Fibroblast of pulmonary artery (primary cell): ENCODE measurements around the gene ACP4.

Experiments used
- DNase-seq: peaks from one replicate; pipeline ENCODE4 v3.0.0-alpha.2; 2010; ENCODE audit warnings: low read depth
- H3K4me3 ChIP-seq: replicated peaks from 2 replicates; pipeline ENCODE4 v1.5.1; 2011; ENCODE audit warnings: low read depth, mild to moderate bottlenecking, control low read depth, low read length, moderate library complexity
- TF ChIP-seq, protein P1 (sequence below): IDR thresholded peaks from 2 replicates; pipeline ENCODE4 v1.5.1; 2011; ENCODE audit warnings: mild to moderate bottlenecking, control low read depth, low read length, inconsistent platforms; ENCODE audit errors: missing control alignments

The ACP4 gene

DNA sequence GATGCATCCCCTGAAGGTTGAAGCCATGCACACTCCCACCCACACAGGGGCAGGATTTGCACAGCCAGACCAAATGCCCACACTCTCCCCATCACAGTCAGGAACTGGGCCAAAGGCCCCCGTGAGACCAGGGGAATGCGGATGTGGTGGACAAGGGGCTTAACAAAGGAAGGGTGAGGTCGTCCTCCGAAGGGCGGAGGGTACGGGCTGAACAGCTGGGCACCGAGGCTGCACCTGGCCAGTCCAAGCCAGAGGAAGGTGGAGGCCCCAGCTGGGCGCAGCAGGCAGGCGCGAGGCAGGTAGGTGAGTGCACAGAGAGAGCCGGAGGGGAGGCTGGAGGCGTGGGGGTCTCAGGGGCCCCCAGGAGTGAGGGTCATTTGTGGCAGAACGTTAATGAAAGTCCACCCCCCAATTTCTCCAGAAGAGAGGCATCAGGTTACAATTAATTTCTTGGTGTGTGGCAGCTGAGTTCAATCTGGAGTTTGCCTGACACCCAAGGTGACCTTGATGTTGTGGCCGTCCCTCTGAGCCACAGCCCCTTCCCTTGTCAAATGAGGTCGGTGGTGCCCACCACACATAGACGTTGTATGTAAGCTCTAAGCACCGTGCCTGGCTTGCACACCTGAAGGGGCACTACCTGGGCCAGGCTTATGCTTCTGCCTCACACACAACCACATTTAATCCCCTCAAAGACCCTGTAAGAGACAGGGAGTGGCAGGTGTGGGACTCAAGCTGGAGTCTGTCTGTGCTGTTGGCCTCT is 40.2 kb downstream of the ACP4 start:
- TF ChIP-seq, protein P1, sequence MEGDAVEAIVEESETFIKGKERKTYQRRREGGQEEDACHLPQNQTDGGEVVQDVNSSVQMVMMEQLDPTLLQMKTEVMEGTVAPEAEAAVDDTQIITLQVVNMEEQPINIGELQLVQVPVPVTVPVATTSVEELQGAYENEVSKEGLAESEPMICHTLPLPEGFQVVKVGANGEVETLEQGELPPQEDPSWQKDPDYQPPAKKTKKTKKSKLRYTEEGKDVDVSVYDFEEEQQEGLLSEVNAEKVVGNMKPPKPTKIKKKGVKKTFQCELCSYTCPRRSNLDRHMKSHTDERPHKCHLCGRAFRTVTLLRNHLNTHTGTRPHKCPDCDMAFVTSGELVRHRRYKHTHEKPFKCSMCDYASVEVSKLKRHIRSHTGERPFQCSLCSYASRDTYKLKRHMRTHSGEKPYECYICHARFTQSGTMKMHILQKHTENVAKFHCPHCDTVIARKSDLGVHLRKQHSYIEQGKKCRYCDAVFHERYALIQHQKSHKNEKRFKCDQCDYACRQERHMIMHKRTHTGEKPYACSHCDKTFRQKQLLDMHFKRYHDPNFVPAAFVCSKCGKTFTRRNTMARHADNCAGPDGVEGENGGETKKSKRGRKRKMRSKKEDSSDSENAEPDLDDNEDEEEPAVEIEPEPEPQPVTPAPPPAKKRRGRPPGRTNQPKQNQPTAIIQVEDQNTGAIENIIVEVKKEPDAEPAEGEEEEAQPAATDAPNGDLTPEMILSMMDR, result no peak
- no peak overlapping the region for H3K4me3 ChIP-seq
- DNase-seq, result no peak

- H3K4me3 ChIP-seq, result no peak overlapping the region
- DNase-seq, result no peak
- TF ChIP-seq, protein P1, result no peak
Measured at GRCh38 chr19:50831026-50831396, 40.8 kb downstream of the ACP4 start.

DNA sequence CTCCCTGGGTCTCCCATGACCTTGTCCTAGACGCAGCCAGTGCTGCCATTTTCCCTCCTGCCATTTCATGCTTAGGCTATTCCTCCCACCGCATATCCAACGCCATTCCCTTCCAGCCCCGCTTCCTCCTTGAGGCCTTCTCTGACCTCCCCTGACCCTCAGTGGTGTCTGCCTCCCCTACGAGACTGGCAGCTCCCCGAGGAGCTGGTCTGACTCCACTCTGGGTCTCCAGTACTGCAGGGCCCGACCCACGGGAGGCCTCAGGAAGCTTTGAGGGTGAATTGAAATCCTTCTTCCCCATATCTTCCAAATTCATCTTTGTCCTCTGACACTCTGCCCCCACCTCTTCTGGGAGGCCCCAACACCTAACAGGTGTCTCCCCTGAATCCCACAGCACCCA is 42.5 kb downstream of the ACP4 start:
- TF ChIP-seq, protein P1, result no peak
- no peak for DNase-seq
- no peak overlapping the region for H3K4me3 ChIP-seq

- no peak within 1 kb of the TSS for H3K4me3 ChIP-seq
- no peak for DNase-seq
- TF ChIP-seq, protein P1, result no peak
Measured at GRCh38 chr19:50833117-50833801, 43.0 kb downstream of the ACP4 start, which contains the start of gene KLK15. TSS of gene KLK15 (minus strand) at chr19:50833574. CDS start at chr19:50831492, 2,082 bp downstream.

- DNase-seq, result no peak
- H3K4me3 ChIP-seq, result no peak overlapping the region
- TF ChIP-seq, protein P1, result no peak
Measured at GRCh38 chr19:50833802-50834167, 43.6 kb downstream of the ACP4 start.

DNA sequence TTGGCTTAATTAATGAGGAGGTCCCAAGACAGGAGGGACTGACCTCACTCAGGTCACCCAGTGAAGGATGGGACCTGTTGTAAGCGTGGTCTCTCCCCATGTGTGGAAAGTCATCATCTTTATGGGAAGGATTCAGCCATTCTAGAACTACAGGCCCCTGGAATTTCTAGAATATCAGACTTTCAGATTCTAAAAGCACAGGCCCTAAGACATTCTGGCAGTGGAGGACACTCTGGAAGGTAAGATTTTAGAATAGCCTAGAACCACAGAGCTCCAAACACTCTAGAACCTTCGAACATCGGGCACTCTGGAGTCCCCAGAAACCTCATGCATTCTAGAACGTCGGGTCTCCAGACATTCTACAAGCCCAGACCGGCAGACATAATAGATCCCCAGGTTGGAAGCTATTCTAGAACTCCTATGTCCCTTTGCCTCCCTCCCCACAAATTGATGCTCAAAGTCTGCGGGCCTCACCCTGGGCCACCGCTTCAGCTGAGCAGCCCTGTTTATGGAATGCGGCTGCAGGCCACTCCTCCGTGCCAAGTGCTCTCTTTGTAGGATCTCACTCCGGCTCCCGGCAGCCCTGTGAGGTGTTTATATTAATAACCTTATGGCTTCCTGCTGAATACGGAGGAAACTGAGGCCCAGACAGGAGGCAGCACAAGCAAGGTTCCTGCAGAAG is 45.0 kb downstream of the ACP4 start:
- peak; percentile 7 for DNase-seq
- TF ChIP-seq, protein P1, result no peak
- H3K4me3 ChIP-seq, result peak overlapping the region; percentile 64
